ENCODE data around the gene CMKLR1.

DNA sequence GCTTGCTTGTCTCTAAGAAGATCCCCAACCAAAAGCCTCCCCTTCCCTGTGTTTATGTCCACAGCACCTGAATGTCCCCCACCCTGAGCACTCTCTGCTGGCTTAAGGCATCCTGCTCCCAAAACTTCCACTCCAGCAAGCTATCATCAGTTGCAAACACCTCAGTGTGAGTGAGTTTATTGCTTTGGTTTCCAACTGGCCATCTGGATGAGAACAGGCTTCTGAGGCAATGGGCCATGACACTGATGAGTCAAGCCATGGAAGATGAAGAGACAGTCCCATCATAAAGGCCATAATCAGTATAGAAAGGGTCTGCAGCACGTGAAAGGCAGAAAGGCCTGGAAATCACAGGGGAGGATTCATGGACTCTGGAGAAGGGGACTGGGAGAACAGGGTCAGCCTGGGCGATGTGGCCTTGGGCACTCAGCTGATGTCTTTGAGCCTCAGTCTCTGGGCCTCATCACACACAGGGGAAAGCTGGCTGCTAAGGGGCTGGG lies 12.8 kb downstream of the CMKLR1 start:
- TF ChIP-seq, protein P1, sequence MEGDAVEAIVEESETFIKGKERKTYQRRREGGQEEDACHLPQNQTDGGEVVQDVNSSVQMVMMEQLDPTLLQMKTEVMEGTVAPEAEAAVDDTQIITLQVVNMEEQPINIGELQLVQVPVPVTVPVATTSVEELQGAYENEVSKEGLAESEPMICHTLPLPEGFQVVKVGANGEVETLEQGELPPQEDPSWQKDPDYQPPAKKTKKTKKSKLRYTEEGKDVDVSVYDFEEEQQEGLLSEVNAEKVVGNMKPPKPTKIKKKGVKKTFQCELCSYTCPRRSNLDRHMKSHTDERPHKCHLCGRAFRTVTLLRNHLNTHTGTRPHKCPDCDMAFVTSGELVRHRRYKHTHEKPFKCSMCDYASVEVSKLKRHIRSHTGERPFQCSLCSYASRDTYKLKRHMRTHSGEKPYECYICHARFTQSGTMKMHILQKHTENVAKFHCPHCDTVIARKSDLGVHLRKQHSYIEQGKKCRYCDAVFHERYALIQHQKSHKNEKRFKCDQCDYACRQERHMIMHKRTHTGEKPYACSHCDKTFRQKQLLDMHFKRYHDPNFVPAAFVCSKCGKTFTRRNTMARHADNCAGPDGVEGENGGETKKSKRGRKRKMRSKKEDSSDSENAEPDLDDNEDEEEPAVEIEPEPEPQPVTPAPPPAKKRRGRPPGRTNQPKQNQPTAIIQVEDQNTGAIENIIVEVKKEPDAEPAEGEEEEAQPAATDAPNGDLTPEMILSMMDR (IDR thresholded peaks at IDR 0.05; ENCODE audit: low read length), result no peak
- no peak for TF ChIP-seq EZH2 (IDR thresholded peaks at IDR 0.05; ENCODE audit: borderline replicate concordance, low read length)
